HT-29 (cell line): ENCODE results near the gene ZFAND2A. TPM values are rescaled to one million over a fixed set of nuclear protein-coding genes. Genes with fewer than 3 reads are reported as not detected.
"Not testable (repeated sequence)": the region's sequence is repeated elsewhere in the genome, so short reads cannot be mapped to it uniquely, and the experiment has no call there.

Experiments
- DNase-seq: peaks from one replicate; pipeline ENCODE4 v3.0.0-alpha.2; 2015; ENCODE audit warnings: low spot score
- total RNA-seq: library from RNA; depleted of rRNA; stranded (reverse); fragments of >200 nt; shearing (Covaris generic); gene quantifications from 2 replicates; pipeline ENCODE4 v1.2.3, GENCODE V29; 2014

Gene ZFAND2A
- total RNA-seq, 1 experiment from 2014 or later: 18.0 TPM

DNA sequence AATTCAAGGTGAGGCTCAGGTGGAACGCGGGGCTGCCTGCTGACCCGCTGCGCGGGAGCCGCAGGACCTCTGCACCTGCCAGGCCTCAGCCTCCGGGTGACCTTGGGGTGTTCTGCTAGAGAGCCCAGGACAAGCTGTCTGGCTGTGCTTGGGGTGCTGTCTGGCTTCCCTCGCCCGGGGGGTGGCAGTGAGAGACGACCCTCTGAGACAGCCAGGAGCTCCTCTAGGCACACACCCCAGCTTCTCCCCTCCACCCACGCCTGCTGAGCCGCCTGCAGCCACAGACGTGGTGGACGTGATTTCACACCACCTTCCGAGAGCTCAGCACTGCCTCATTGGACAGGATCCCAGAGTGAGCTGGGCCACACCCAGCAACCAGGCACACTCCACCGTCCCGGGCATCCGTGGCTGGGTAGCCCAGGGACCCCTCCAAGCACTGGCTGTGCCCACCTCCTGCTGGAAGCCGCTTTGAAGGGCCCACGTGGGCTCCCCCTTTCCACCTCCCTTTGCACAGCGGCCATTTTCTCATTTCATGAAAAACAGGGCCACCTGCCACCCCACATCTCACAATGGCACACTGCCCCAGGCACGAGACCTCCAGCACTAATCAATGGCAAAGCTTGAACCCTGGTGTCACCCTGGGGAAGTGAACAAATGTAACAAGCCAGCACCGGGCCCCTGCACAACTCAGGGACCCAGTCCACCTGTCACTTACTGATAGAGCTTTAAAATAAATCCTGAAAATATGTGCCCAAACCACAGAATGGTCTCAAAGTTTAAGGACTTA is 35.0 kb downstream of the ZFAND2A start:
- DNase-seq: no peak

DNA sequence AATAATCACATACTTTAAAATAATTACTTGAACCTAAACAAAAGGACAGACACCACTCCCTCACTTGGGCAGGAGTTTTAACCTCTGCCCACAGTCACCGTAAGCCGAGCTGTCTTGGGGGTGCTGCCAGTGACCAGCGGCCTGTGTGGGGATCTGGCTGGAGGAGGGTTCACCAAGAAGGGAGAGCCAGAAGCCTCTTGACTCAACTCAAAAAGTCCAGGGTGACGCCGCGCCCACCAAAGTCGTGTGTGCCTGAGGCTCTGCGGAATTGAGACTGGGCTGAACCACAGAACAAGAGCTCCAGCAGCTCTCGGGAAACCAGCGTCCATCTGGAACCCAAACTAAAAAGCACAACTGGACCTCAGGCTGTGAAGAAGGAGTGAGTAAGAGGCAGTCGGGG is 35.8 kb downstream of the ZFAND2A start:
- DNase-seq: no peak

DNA sequence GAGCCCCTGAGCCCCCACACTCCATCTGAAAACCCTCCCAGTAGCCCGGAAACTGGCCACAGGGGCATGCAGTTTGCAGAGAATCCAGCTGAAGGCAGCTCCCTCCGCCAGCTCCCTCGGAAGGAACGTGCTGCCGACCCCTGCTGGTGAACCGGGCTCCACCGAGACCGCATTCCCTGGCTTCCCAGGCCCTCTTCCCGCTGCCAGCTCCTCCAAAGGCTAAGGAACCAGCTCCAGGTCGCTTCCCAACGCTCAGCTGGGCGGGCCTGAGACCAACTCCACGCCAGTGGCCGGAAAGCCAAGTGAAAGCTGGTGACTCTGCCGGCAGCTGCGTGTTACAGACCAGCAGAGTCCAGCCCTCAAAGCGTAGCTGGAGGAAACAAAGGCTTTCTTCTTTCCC is 36.3 kb downstream of the ZFAND2A start:
- no peak for DNase-seq

DNA sequence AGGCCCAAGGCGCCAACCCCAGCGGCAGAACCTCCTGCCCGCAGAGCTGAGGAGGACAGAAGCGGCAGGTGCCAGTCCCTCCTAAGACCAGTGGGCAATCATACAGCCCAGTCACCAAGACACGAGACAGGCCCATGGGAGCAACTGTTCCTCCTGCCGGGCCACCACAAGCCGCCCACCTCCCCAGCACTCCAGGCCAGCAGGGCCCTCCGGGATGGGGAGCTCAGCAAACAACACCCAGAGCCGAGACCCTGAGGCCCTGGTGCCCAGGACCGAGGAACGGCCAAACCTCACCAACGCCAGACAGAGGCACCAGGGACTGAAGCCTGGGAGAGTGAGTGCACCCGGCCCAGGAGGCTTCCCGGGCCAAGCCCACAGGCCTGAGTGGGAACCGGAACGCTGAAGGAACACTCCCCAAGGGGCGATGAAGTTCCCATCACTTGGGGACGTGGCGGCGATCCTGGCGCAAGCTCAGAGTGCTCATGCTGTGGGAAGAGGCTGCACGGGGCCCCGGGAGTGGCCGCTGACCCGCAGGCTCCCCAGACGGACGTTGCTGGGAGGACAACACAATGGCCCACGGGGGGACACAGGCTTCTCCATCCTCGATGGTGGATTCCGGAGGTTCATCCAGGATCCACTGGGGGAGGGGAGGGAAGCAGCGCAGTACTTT is 37.0 kb downstream of the ZFAND2A start:
- DNase-seq: no peak

DNA sequence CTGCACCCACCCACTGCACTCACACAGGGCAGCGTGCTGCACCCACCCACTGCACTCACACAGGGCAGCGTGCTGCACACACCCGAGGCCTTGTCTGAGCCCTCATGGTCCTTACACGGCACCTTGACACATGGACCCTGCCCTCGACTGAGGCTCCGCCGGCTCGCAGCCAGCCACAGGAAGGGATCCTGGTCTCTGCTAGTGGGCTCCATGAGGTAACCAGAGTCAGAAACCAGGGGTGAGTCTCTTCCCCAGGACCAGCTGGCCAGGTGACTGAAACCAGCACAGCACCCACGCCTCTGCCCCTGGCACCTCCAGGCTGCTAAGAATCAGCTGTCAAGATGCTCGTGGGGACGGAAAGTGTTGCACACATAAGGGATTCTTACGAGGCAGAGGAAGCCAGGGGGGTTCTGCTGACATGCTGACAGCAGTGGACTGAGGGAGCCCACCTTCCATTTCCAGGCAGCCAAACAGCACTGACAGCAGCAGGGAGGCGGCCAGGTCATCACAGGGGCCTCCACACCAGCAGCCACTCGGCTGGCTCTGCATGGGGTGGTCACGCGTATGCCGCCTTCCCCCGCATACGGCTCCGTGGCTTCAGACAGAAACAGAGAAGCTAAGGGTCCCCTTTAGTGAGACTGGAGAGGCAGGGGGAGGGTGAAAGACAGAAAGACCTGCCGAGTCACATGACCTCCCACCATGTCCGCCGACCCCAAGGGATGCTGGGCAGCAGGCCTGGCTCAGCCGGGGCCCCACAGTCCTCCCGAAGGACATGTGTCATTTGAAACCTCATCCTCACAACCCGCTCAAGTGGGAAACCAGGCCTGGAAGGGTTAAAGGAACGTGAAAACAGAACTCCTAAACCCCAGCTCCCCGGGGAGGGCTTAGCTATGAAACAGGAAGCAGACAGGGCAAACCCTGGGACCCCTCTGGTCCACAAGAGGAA is 37.8 kb downstream of the ZFAND2A start:
- no peak for DNase-seq

DNA sequence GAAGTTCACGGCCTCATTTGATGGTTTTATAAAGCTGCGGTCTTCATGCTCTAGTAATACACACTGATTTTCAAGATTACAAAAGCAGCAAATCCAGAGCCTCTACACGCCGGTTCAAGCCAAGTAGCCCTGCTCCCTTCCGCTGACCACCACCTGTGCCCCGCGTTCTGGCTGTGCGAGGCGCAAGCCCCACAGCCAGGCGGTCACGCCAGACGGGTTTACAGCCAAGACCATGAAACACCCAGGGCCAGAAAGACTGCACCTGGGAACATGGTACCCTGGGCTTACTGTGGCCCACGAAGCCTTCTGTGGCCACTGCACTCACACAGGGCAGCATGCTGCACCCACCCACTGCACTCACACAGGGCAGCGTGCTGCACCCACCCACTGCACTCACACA is 38.5 kb downstream of the ZFAND2A start:
- DNase-seq: no peak

DNA sequence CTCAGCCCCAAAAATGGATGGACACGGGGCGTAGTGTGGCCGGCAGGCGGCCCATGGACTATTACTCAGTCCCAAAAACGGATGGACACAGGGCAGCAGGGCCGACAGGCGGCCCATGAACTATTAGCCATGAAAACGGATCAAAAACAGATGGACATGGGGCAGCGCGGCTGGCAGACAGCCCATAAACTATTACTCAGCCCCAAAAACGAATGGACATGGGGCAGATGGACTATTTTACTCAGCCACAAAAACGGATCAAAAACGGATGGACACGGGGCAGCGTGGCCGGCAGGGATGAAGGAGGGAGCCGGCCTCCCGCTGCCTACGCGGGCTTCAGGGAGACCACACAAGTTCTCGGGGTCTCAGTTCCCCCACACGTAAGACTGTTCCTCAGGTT is 39.2 kb downstream of the ZFAND2A start:
- no peak for DNase-seq

DNA sequence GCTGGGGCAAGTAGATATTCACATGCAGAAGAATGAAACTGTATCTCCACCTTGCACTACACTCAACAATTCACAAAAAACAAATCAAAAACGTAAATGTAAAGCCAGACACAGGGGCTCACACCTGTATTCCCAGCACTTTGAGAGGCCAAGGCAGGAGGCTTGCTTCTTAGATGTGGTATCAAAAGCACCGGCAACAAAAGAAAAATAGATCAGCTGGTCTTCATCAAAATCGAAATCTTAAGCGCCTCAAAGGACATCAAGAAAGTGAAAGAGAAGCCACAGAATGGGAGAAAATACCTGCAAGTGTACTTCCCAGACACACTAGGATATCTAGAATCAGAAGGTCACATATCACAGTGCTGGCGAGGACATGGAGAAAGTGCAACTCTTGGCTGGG is 40.8 kb downstream of the ZFAND2A start:
- no peak for DNase-seq

DNA sequence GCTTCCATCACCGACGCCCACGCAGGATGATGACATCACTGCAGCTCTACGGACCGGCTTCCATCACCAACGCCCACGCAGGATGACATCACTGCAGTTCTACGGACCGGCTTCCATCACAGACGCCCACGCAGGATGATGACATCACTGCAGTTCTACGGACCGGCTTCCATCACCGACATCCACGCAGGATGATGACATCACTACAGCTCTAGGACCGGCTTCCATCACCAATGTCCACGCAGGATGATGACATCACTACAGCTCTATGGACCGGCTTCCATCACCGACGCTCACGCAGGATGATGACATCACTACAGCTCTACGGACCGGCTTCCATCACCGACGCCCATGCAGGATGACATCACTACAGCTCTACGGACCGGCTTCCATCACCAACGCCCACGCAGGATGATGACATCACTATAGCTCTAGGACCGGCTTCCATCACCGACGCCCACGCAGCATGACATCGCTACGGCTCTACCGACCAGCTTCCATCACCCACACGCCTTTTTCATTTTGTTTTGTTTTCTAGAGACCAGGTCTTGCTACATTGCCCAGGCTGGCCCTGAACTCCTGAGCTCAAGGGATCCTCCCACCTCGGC is 42.6 kb downstream of the ZFAND2A start:
- no peak for DNase-seq

DNA sequence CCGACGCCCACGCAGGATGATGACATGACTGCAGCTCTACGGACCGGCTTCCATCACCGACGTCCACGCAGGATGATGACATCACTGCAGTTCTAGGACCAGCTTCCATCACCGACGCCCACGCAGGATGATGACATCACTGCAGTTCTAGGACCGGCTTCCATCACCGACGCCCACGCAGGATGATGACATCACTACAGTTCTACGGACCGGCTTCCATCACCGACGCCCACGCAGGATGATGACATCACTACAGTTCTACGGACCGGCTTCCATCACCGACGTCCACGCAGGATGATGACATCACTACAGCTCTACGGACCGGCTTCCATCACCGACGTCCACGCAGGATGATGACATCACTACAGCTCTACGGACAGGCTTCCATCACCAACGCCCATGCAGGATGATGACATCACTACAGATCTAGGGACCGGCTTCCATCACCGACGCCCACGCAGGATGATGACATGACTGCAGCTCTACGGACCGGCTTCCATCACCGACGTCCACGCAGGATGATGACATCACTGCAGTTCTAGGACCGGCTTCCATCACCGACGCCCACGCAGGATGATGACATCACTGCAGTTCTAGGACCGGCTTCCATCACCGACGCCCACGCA is 43.5 kb downstream of the ZFAND2A start:
- not testable (repeated sequence) for DNase-seq

DNA sequence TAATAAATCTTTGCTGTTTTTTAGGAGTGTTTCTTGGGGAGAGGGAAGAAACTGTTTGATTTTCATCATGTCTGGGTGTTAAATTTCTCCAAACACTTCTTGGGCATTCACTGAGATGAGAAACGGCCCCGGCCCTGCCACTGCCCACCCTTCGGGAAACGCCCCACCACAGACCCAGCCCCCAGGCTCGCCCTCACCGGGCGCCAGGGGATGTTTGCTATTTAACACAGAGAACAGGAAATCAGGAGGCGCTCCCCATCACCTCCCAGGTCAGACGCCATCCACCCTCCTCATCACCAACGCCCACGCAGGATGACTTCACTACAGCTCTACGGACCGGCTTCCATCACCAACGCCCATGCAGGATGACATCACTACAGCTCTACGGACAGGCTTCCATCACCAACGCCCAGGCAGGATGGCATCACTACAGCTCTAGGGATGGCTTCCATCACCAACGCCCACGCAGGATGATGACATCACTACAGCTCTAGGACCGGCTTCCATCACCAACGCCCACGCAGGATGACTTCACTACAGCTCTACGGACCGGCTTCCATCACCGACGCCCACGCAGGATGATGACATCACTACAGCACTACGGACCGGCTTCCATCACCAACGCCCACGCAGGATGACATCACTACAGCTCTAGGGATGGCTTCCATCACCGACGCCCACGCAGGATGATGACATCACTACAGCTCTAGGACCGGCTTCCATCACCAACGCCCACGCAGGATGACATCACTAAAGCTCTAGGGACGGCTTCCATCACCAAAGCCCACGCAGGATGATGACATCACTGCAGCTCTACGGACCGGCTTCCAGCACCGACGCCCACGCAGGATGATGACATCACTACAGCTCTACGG is 44.6 kb downstream of the ZFAND2A start:
- DNase-seq: not testable (repeated sequence)

DNA sequence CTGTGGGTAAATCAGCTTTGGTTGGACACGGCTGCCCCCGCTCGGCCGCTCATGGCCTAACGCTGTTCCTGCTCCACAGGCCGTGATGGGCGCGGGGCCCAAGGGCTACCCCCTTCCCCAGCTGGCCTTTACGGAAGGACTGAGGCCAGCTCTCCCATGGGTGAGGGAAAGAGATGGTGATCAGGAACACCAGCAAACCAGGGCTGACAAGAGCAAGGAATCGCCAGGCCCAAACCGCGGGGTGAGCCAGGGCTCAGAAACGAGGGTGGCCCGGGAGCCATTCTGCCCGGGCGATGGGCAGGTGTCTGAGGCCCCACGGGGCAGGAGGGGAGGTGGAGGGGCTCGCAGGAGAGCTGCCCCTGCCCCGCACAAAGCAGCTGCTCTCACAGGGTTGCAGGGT is 45.5 kb downstream of the ZFAND2A start:
- DNase-seq: no peak

DNA sequence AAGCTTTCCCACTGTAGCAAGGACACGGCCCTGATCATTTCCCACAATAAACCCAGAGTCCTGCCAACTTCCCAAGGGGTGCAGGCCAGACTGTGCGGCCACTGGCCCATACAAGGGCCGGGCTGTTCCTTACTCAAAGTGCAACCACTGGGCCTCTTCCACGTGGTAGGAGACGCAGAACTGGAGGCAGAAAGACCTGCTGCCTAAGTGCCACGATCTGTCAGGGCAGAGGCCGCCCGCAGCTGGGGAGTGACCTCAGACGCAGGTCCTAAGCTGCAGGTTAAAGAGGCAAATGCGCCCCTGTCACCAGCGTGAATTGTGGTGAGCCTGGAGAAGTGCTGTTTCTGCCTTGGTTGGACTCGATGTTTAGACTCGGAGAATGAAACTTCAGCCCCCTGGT is 45.9 kb downstream of the ZFAND2A start:
- DNase-seq: no peak

DNA sequence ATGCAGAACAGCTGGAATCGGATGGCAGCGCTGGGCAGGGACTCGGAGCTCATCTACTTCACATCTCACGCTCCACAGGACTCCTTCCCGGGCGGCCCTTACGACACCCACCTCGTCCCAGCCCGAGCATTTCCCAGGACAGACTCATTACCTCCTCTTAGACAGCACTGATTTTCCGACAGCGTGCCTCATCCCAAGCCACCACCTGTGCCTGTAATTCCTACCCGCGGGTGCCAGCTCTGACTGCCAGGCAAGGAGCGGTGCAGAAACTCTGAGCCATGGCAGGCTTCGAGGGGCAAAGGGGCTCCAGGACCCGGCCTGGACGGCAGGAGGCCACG is 46.5 kb downstream of the ZFAND2A start:
- DNase-seq: no peak

DNA sequence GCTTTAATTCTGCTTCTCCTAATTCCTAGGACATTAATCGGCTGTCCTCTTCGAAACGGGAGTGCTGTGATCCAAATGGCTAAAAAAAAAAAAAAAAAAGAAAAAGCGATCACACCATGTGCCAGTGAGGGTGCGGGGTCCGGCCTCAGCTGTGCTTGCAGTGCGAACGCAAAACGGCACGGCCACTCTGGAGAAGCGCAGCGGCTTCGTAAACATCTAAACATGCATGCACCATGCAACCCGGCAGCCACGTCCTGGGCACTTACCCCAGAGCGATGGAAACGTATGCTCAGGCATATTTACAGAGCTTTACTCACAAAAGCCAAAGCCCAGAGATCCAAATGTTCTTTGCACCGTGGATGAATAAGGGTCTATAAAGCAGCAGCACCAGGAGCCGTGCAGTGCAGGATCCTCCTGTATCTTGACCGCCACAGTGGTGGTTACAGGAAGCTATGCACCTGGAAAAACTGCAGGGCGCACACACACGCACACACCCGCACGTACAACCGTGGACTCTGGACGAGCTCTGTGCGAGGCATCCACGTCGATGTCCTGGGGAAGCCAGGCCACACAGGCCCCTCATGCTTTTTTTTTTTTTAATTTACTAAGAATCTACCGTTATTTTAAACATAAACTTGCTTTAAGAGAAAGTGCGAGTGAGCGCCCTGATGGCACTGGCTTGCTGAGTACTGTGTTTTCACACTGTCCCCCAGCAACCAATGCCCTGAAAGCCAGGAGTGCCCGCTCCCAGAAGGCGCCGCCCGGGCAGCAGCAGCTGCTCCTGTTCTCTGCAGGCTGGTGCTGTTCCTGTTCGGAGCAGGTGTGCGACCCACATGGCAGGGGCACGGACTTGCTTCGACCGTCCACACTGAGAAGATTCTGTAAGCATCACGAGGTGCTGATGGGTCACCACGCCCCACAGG is 47.1 kb downstream of the ZFAND2A start:
- no peak for DNase-seq

DNA sequence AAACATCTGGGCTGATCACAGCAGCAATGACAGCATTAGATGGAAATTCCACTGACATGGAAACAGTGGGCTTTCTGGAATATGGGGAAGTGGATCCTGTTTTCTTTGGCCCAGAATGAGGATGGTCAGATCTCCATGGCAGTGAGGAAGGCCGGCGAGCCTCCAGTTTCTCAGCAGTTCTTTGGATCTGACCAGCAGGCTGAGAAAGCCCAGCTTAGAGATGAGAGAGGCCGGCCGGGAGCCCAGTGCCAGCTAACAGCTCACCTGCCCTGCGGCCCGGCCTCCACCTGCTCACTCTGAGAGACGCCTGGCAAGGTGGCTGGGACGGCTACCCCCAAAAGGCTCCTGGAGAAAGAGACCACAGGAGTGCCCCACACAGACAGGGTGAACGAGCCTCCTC is 47.9 kb downstream of the ZFAND2A start:
- DNase-seq: no peak

DNA sequence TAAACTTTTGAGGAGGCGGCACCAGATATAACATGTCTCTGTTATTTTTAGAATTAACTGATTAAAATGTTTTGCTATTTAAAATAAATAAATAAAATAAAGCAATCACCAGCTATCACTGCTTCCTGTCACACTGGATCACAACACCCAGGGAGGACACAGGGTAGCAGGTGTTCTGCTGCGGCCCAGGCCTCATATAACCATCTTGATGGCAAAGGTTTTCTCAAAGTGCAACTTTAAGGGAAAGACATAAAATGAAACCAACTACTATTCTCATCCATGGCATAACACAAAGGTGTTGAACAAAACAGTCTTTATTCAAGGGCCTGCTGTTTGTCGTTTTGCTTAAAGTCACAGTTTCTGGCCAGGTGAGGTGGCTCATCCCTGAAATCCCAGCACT is 48.8 kb downstream of the ZFAND2A start:
- DNase-seq: no peak

DNA sequence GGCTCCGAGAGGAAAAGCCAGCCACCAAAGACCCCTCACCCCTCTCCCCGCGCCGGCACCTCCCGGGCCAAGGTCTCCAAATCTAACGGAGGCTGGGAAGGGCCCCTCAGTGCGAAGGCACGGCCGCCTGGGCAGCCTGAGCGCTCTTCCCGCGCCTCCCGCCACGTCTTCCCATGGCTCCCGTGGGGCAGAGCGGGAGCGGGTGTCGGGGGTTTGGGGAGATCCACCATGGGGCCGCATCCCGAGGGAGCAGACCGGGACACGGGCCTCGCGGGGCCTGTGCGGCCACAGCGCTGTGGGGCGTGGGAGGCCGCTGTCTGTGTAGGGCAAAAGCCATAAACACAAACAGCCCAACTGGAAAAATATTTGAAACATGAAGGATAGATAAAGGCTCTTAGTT is 49.6 kb downstream of the ZFAND2A start:
- no peak for DNase-seq

DNA sequence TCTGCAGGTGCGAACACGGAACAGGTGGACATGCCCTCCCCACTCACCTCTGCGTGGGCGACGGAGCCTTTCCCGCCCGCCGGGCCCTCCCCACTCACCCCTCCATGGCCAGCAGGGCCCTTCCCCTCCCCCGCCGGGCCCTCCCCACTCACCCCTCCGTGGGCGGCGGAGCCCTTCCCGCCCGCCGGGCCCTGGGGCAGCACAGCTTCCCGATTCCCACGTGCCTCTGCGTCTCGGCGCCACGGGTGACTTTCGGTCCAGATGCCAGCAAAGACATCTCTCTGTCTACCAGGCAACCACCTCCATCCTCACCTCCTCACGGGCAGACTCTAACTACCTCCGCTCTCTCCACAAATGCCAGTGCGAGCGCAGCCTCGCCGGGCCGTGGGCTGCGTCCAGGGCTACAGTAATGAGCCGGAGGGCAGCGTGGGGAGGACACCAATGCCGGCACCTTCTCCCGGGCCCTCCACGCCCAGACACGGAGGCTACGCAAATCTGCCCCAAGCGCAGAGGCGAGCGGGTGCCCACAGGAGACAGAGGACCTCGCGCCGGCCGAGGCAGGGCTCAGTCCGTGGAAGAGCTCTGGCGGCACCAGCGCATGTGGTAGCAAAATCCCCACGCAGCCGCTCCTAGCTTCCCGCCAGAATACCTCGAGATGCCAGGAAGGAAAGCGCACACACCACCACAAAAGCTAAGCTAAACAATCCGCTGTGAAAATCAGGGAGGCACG is 50.2 kb downstream of the ZFAND2A start:
- DNase-seq: no peak
